ENCODE measurements around the gene ADARB1.

The ADARB1 gene

DNA sequence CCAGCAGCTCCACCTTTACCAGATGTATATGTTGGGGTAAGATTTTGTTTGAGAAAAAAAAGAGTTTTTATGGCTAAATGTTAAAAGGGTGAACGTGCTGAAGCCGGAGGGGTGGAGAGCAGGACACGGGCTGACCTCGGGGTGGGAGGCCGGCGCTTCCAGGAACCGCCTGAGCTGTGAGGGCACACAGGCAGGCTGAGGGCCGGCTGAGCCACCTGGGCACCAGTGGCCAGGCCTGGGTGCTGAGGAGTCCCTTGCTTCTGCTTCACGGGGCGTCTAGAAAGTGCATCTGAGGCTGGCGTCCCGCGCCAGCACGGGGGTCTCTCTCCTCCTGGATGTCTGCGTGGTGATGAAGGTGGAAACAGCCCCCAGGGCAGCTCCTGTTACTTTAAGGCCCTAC, 33.6 kb upstream of the ADARB1 start:
- TF ChIP-seq, protein P1, sequence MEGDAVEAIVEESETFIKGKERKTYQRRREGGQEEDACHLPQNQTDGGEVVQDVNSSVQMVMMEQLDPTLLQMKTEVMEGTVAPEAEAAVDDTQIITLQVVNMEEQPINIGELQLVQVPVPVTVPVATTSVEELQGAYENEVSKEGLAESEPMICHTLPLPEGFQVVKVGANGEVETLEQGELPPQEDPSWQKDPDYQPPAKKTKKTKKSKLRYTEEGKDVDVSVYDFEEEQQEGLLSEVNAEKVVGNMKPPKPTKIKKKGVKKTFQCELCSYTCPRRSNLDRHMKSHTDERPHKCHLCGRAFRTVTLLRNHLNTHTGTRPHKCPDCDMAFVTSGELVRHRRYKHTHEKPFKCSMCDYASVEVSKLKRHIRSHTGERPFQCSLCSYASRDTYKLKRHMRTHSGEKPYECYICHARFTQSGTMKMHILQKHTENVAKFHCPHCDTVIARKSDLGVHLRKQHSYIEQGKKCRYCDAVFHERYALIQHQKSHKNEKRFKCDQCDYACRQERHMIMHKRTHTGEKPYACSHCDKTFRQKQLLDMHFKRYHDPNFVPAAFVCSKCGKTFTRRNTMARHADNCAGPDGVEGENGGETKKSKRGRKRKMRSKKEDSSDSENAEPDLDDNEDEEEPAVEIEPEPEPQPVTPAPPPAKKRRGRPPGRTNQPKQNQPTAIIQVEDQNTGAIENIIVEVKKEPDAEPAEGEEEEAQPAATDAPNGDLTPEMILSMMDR (IDR thresholded peaks at IDR 0.05; ENCODE audit: insufficient read depth, low read depth, low read length, missing control alignments) = no peak
- no peak for DNase-seq (ENCODE audit: low read depth)
- no peak overlapping the region for H3K4me3 ChIP-seq (ENCODE audit: low read length)

DNA sequence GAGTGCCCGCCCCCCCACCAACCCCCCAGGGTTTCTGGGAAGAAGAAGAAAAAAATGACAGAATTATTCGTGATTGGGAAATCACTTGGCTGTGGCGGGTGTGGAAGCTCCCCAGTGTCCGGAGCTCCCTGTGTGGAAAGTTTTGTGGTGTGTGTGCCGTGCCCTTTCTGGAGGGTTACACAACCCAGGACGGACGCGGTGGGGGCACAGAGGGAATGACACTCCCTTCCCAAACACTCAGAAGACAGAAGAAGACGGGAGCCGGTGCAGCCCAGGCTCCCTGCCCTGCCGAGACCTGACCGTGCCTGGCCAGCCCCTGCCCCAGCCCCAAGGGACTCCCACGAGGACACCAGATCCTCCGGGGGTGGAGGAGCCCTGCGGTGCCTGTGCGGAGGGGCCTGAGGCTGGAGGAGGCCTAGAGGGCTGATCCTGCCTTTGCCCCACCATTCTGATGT, 33.0 kb upstream of the ADARB1 start:
- DNase-seq (ENCODE audit: low read depth) = no peak
- H3K4me3 ChIP-seq (ENCODE audit: low read length) = no peak overlapping the region
- TF ChIP-seq, protein P1 (IDR thresholded peaks at IDR 0.05; ENCODE audit: insufficient read depth, low read depth, low read length, missing control alignments) = no peak

DNA sequence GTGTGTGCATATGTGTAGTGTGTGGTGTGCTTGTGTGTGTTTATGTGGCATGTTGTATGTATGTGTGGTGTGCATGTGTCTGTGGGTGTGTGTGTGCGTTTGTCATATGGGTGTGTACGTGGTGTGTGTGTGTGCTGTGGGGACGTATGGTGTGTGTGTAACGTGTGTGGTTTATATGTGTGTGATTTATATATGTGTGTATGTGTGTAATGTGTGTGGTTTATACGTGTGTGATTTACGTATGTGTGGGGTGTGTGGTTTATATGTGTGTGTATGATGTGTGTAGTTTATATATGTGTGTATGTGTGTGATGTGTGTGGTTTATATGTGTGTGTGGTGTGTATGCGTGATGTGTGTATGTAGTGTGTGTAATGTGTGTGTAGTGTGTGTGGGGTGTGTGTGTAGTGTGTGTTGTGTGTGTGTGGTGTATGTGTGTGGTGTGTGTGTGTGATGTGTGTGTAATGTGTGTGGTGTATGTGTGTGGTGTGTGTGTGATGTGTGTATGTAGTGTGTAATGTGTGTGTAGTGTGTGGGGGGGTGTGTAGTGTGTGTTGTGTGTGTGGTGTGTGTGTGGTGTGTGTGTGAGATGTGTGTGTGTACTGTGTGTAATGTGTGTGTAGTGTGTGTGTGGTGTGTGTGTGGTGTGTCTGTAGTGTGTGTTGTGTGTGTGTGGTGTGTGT, 32.3 kb upstream of the ADARB1 start:
- DNase-seq (ENCODE audit: low read depth) = no peak
- H3K4me3 ChIP-seq (ENCODE audit: low read length) = no peak overlapping the region
- TF ChIP-seq, protein P1 (IDR thresholded peaks at IDR 0.05; ENCODE audit: insufficient read depth, low read depth, low read length, missing control alignments) = no peak

DNA sequence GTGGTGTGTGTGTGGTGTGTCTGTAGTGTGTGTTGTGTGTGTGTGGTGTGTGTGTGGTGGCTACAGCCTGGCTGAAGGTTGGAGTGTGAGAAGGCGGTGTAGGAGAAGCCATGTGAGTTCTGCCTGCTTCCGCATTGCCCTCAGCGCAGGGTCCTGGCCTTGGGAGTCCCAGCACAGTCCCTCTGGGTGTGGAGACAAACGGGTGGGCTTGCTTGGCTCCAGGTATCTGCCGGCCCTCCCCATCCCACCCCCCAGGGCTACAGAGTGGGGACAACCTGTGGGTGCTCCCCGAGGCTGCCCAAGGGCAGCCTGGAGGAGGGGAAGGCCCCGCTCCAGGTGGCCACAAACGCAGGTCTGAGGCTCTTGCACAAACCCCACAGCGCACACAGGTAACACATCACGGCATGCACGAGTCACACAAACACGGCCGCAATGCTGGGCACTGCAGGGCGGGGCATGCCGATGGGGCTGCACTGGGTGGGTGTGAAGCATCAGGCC, 31.7 kb upstream of the ADARB1 start:
- no peak for DNase-seq (ENCODE audit: low read depth)
- no peak overlapping the region for H3K4me3 ChIP-seq (ENCODE audit: low read length)
- TF ChIP-seq, protein P1 (IDR thresholded peaks at IDR 0.05; ENCODE audit: insufficient read depth, low read depth, low read length, missing control alignments) = no peak

DNA sequence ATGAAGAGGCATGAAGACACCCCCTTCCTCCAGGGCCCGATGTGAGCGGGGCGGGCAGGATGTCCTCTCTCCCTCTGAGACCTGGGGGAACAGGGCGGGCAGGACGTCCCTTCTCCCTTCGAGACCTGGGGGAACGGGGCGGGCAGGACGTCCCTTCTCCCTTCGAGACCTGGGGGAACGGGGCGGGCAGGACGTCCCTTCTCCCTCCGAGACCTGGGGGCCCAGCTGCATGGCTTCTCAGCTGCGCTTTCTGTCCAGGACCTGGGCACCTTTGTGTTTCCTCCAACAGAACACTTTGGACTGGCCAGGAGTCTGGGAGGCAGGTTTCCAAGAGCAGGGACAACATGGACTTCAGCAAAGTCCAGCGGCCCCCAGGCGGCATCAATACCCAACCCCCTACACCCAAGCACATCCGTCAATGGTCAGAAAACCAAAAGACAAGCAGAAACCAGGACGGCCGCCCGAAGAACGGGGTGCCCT, 30.8 kb upstream of the ADARB1 start:
- H3K4me3 ChIP-seq (ENCODE audit: low read length) = no peak overlapping the region
- DNase-seq (ENCODE audit: low read depth) = no peak
- TF ChIP-seq, protein P1 (IDR thresholded peaks at IDR 0.05; ENCODE audit: insufficient read depth, low read depth, low read length, missing control alignments) = no peak

DNA sequence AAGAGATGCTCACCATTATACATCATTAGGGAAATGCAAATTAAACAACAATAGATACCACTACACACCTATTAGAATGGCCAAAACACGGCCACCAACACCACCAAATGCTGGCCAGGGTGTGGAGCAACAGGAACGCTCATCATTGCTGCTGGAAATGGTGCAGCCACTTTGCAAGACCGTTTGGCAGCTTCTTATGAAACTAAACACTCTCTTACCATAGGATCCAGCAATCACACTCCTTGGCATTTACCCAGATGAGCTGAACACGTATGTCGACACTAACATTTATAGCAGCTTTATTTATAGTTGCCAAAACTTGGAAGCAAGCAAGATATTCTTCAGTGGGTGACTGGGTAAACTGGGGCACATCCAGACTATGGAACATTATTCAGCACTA, 28.9 kb upstream of the ADARB1 start:
- TF ChIP-seq, protein P1 (IDR thresholded peaks at IDR 0.05; ENCODE audit: insufficient read depth, low read depth, low read length, missing control alignments) = no peak
- DNase-seq (ENCODE audit: low read depth) = no peak
- H3K4me3 ChIP-seq (ENCODE audit: low read length) = no peak overlapping the region

DNA sequence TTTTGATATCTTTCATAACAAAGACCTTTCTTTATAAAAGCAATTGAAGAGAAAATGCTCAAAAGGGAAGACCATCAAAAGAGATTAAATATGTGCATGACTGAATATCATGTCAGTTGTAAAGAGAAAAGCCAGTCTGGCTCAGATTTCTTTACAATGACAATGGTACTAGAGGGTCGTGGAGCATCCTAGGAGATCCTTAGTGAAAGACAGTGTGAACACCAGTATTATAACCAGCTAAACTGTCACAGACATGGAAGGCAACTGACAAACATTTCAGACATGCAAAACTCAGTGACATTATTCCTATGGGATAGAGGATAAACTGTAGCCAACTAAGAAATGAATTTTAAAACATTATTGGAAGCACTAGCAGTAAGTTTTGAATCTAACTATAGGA, 27.1 kb upstream of the ADARB1 start:
- TF ChIP-seq, protein P1 (IDR thresholded peaks at IDR 0.05; ENCODE audit: insufficient read depth, low read depth, low read length, missing control alignments) = no peak
- no peak overlapping the region for H3K4me3 ChIP-seq (ENCODE audit: low read length)
- DNase-seq (ENCODE audit: low read depth) = no peak

Data from epithelial cell of esophagus (primary cell).